Heart left ventricle (tissue), 16 donors: ENCODE results near the gene GM2A. TPM values are rescaled to one million over a fixed set of nuclear protein-coding genes. Genes with fewer than 3 reads are reported as not detected.
A peak's percentile ranks its signal among the peaks of the same experiment; 100 is the strongest.
"Not testable (repeated sequence)": the region's sequence is repeated elsewhere in the genome, so short reads cannot be mapped to it uniquely, and the experiment has no call there.

Experiments used
- ATAC-seq, 4 donors: fragments of 200-7000 bp; cut with Tn5 transposase; one replicate each; pipeline ENCODE4 v1.9.1; 2020 to 2022; ENCODE audit warnings: moderate library complexity in 4 of 4, mild to moderate bottlenecking in 3 of 4, moderate number of reproducible peaks in 1 of 4
- DNase-seq, 5 donors: peaks; one replicate each; pipeline ENCODE4 v3.0.0-alpha.2; 2020
- H3K27ac ChIP-seq, 12 donors: fragments of 200-600 bp; sonication (generic) in 4 of 12; one replicate each; pipeline versions ENCODE4 v1.5.0 to v1.8.0; 2016 to 2022; ENCODE audit warnings: mild to moderate bottlenecking in 2 of 12
- H3K27me3 ChIP-seq, 9 donors: fragments of 200-600 bp; sonication (generic) in 2 of 9; one replicate each; pipeline versions ENCODE4 v1.5.1 to v1.8.0; 2016 to 2022; ENCODE audit warnings: mild to moderate bottlenecking in 3 of 9
- H3K36me3 ChIP-seq, 9 donors: fragments of 200-600 bp; sonication (generic) in 2 of 9; one replicate each; pipeline versions ENCODE4 v1.5.0 to v1.8.0; 2018 to 2022; ENCODE audit warnings: mild to moderate bottlenecking in 2 of 9
- H3K4me1 ChIP-seq, 12 donors: fragments of 200-600 bp; sonication (generic) in 4 of 12; one replicate each; pipeline versions ENCODE4 v1.5.0 to v1.8.0; 2016 to 2022; ENCODE audit warnings: mild to moderate bottlenecking in 3 of 12
- H3K4me3 ChIP-seq, 12 donors: fragments of 200-600 bp; sonication (generic) in 4 of 12; one replicate each; pipeline versions ENCODE4 v1.5.0 to v1.8.0; 2017 to 2022; ENCODE audit warnings: mild to moderate bottlenecking in 9 of 12, moderate library complexity in 4 of 12
- H3K9me3 ChIP-seq, 12 donors: fragments of 200-600 bp; sonication (generic) in 4 of 12; one replicate each; pipeline versions ENCODE4 v1.5.0 to v1.8.0; 2016 to 2022; ENCODE audit warnings: mild to moderate bottlenecking in 1 of 12
- POLR2A ChIP-seq, 2 donors: fragments of 450-650 bp; IDR thresholded peaks; one replicate each; pipeline ENCODE4 v1.6.1; 2017; ENCODE audit warnings: antibody characterized with exemption in 2 of 2, mild to moderate bottlenecking in 2 of 2, moderate library complexity in 2 of 2
- WGBS, 4 donors: extraction: QIAGEN DNeasy Blood & Tissue Kit in 2 of 4; methylation state at CpG; one replicate each; pipeline versions ENCODE4 v1.1.5 to v1.1.7; 2013 to 2018; 5-methylcytosine and 5-hydroxymethylcytosine counted together
- intact Hi-C, 10 donors: fragments of 100-400 bp; cut with DNase I; formaldehyde crosslinking; loops; one replicate each; pipeline versions ENCODE4 v1.11.1 to v1.14.2; 2022
- polyA plus RNA-seq, 2 donors: library from polyadenylated mRNA; stranded (reverse); fragments of 200-250 nt; gene quantifications; one replicate each; pipeline ENCODE4 v1.2.3, GENCODE V29; 2013
- total RNA-seq, 9 donors: library from RNA; depleted of rRNA in 2 of 9; stranded (reverse); fragments of >200 nt in 2 of 9; fragmentation: NEBNext Ultra II Directional in 3 of 9; extraction: Animal tissue kit (Norgen Biotek cat#: 25700) in 3 of 9; gene quantifications; one replicate each; pipeline versions ENCODE4 v1.1.0 to v1.2.4, GENCODE V29; 2016 to 2023
- TF ChIP-seq, protein P1 (sequence below), 12 donors: fragments of 200-600 bp; sonication (generic) in 4 of 12; IDR thresholded peaks; one replicate each; pipeline versions ENCODE4 v1.5.0 to v1.8.0; 2018 to 2022; ENCODE audit warnings: antibody characterized with exemption in 12 of 12, mild to moderate bottlenecking in 5 of 12
- donor health status: ischemic (EF 13 %, LVEDD 7.1; RV severe dilation, severe dysfunction).
- donor health status: healthy with polysubstance abuse.
- donor health status: DM: no; HTN: yes; CAD: no.
- donor health status: DM: no; HTN: no; CAD: no.
- donor health status: ischemic (EF 25% LVEDD 6.9; RV normal size, moderate dysfunction).
- donor health status: ischemic (EF 25% LVEDD 5.7; RV mildly dilated, moderate dysfunction).
- donor health status: healthy.
- donor health status: DM: yes; HTN: yes; CAD: no.
- donor health status: ischemic (EF 35%, LVEDD 5.7; RV mildly dilated, moderate dysfunction).
- donor health status: nonischemic (EF 11% LVEDD 7.7; RV severe dilation, severe dysfunction).
- donor health status: DM: yes; HTN: yes; CAD: no.
- donor health status: PGD.
- donor health status: ischemic (EF 29% LVEDD 5.4; RV normal size, mild dysfunction).
- donor health status: nonischemic (EF 23%, LVEDD 6.1; RV moderate dilation, normal function).

Gene GM2A
- total and polyA plus RNA-seq, 11 donors = 22.8 to 71.4 (median 40.0) TPM

DNA sequence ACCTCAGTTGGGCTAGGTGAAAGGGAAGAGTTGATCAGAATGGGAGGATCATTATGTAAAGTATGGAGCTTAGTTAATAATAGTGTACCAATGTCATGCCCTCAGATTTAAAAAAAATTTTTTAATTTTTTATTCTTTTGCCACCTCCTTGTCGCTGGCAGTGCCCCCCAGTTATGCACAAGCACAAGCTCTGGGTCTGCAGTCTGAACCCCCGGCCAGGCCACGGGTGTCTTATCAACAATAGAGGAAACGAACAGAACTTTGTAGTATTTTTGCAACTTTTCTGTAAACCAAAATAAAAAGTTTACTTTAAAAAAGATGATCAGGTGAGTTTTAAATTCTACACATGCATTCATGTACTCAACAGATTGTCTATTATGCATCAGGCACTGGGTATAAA lies 1.4 kb upstream of the GM2A start:
- H3K4me3 ChIP-seq = peak overlapping the region in 2 of 12 donors; percentile 64 to 84
- H3K4me1 ChIP-seq = peaks cover 0 to 44% (median 16%) of the 10 kb centered on the region in 12 donors
- H3K27ac ChIP-seq = peak overlapping the region in 2 of 12 donors; percentile 81 to 88
- TF ChIP-seq, protein P1, sequence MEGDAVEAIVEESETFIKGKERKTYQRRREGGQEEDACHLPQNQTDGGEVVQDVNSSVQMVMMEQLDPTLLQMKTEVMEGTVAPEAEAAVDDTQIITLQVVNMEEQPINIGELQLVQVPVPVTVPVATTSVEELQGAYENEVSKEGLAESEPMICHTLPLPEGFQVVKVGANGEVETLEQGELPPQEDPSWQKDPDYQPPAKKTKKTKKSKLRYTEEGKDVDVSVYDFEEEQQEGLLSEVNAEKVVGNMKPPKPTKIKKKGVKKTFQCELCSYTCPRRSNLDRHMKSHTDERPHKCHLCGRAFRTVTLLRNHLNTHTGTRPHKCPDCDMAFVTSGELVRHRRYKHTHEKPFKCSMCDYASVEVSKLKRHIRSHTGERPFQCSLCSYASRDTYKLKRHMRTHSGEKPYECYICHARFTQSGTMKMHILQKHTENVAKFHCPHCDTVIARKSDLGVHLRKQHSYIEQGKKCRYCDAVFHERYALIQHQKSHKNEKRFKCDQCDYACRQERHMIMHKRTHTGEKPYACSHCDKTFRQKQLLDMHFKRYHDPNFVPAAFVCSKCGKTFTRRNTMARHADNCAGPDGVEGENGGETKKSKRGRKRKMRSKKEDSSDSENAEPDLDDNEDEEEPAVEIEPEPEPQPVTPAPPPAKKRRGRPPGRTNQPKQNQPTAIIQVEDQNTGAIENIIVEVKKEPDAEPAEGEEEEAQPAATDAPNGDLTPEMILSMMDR (IDR thresholded peaks at IDR 0.05) = no peak
- no peak for TF ChIP-seq POLR2A (IDR thresholded peaks at IDR 0.05)
- H3K27me3 ChIP-seq = no peaks in the 10 kb centered on the region
- H3K9me3 ChIP-seq = no peaks in the 10 kb centered on the region
- no peak for ATAC-seq
- DNase-seq = no peak
- no peaks in the 10 kb centered on the region for H3K36me3 ChIP-seq
- WGBS, 4 donors = 94 to 97% (median 95%) methylated on average over 4 of the region's 4 CpGs
- intact Hi-C loops = no loop called here

GRCh38 chr5:151253605-151253950 lies 593 bp downstream of the GM2A start:
- 20 to 23% (median 22%) methylated on average over 5 of the region's 5 CpGs for WGBS, 4 donors
- peaks cover 0 to 60% (median 22%) of the 10 kb centered on the region in 12 donors for H3K4me1 ChIP-seq
- H3K27ac ChIP-seq = peak overlapping the region in 11 of 12 donors; percentile 62 to 91 (median 80)
- H3K4me3 ChIP-seq = peak overlapping the region; percentile 54 to 89 (median 76)
- TF ChIP-seq, protein P1 (IDR thresholded peaks at IDR 0.05) = no peak
- no peak for TF ChIP-seq POLR2A (IDR thresholded peaks at IDR 0.05)
- no peaks in the 10 kb centered on the region for H3K9me3 ChIP-seq
- intact Hi-C loops = no loop called here
- ATAC-seq (no peak), DNase-seq (no peak)
- H3K36me3 ChIP-seq = no peaks in the 10 kb centered on the region
- H3K27me3 ChIP-seq = no peaks in the 10 kb centered on the region

GRCh38 chr5:151254556-151254955 lies 1.6 kb downstream of the GM2A start:
- Histone ChIP-seq H3K27ac (peak overlapping the region in 1 of 12 donors; percentile 91), H3K36me3 (no peaks in the 10 kb centered on the region), H3K4me1 (peaks cover 0 to 67% (median 22%) of the 10 kb centered on the region in 12 donors), H3K4me3 (peak overlapping the region in 7 of 12 donors; percentile 64 to 89 (median 85)), H3K9me3 (no peaks in the 10 kb centered on the region), H3K27me3 (no peaks in the 10 kb centered on the region)
- WGBS, 4 donors = 77 to 90% (median 78%) methylated on average over 1 of the region's 1 CpG
- DNase-seq (no peak), ATAC-seq (no peak)
- TF ChIP-seq POLR2A (IDR thresholded peaks at IDR 0.05) = no peak
- TF ChIP-seq, protein P1 (IDR thresholded peaks at IDR 0.05) = no peak
- intact Hi-C loops = no loop called here

DNA sequence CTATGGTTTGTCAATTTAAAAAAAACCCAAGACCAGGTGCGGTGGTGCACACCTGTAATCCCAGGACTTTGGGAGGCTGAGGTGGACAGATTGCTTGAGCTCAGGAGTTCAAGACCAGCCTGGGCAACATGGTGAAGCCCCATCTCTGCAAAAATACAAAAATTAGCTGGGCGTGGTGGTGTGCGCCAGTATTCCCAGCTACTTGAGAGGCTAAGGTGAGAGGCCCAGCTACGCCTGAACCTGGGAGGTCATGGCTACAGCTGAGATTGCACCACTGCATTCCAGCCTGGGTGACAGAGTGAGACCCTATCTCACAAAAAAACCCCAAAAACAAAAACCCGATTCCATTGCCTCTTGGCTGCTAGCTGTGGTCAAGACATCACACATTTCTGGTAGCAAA lies 2.0 kb downstream of the GM2A start:
- H3K36me3 ChIP-seq, H3K9me3 ChIP-seq, DNase-seq, ATAC-seq, intact Hi-C loops, H3K27me3 ChIP-seq: not testable (repeated sequence)
- peak overlapping the region in 1 of 12 donors; percentile 85 for H3K4me3 ChIP-seq
- peak overlapping the region in 1 of 12 donors; percentile 91 for H3K27ac ChIP-seq
- 91 to 99% (median 98%) methylated on average over 5 of the region's 5 CpGs for WGBS, 4 donors
- H3K4me1 ChIP-seq = peaks cover 0 to 67% (median 22%) of the 10 kb centered on the region in 12 donors
